Activated naive CD4-positive, alpha-beta T cell treated with anti-CD3 and anti-CD28 coated beads, Interleukin-2, amount 50 U/mL, for 24 hours (primary cell): ENCODE measurements around the gene RABGAP1L.
"Not testable (repeated sequence)": the region's sequence is repeated elsewhere in the genome, so short reads cannot be mapped to it uniquely, and the experiment has no call there.

Experiments
- H3K27ac Mint-ChIP-seq: one replicate; pipeline ENCODE4 v1.8.0; 2021; ENCODE audit warnings: mild to moderate bottlenecking, mixed read lengths
- H3K27me3 Mint-ChIP-seq: one replicate; pipeline ENCODE4 v1.8.0; 2021; ENCODE audit warnings: mixed read lengths
- H3K36me3 Mint-ChIP-seq: one replicate; pipeline ENCODE4 v1.8.0; 2021; ENCODE audit warnings: mixed read lengths
- H3K4me1 Mint-ChIP-seq: one replicate; pipeline ENCODE4 v1.8.0; 2021; ENCODE audit warnings: mixed read lengths
- H3K4me3 Mint-ChIP-seq: one replicate; pipeline ENCODE4 v1.8.0; 2021; ENCODE audit warnings: mild to moderate bottlenecking, mixed read lengths
- H3K9me3 Mint-ChIP-seq: one replicate; pipeline ENCODE4 v1.8.0; 2021; ENCODE audit warnings: mixed read lengths

RABGAP1L gene

GRCh38 chr1:174143727-174144396, 15.5 kb upstream of the RABGAP1L start:
- H3K4me3 Mint-ChIP-seq, H3K27me3 Mint-ChIP-seq, H3K4me1 Mint-ChIP-seq, H3K27ac Mint-ChIP-seq, H3K9me3 Mint-ChIP-seq, H3K36me3 Mint-ChIP-seq: not testable (repeated sequence)

GRCh38 chr1:174144397-174144783, 14.9 kb upstream of the RABGAP1L start:
- not testable (repeated sequence) for H3K36me3 Mint-ChIP-seq, H3K9me3 Mint-ChIP-seq, H3K4me3 Mint-ChIP-seq, H3K27me3 Mint-ChIP-seq, H3K27ac Mint-ChIP-seq, H3K4me1 Mint-ChIP-seq

GRCh38 chr1:174149216-174149615, 10.1 kb upstream of the RABGAP1L start:
- no peak overlapping the region for H3K27ac Mint-ChIP-seq
- no peak overlapping the region for H3K4me3 Mint-ChIP-seq
- H3K36me3 Mint-ChIP-seq = peaks cover 5% of the 10 kb centered on the region
- no peaks in the 10 kb centered on the region for H3K27me3 Mint-ChIP-seq
- no peaks in the 10 kb centered on the region for H3K9me3 Mint-ChIP-seq
- peaks cover 14% of the 10 kb centered on the region for H3K4me1 Mint-ChIP-seq

GRCh38 chr1:174150499-174150898, 8.8 kb upstream of the RABGAP1L start:
- no peak overlapping the region for H3K4me3 Mint-ChIP-seq
- no peak overlapping the region for H3K27ac Mint-ChIP-seq
- peaks cover 5% of the 10 kb centered on the region for H3K36me3 Mint-ChIP-seq
- peaks cover 14% of the 10 kb centered on the region for H3K4me1 Mint-ChIP-seq
- H3K9me3 Mint-ChIP-seq = no peaks in the 10 kb centered on the region
- no peaks in the 10 kb centered on the region for H3K27me3 Mint-ChIP-seq

DNA sequence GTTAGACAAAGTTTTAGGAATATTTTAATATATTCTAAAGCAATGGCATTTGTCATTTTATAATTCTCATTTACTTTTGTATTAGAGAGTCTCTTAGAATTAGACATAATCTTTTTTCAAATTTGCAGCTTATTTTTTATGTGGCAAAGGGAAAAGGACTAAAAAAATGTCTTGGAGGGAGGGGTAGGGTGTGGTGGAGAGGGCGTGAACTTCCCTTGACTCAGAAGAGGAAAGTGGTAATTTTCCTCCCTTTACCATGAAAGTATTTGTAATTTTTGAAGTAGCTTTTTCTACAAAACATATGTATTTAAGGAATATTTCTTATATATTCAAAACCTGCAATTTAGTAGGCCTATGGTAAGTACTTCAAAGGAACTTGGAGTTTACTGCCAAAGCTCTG, 6.9 kb upstream of the RABGAP1L start:
- Mint-ChIP-seq H3K4me3 (no peak overlapping the region), H3K9me3 (no peaks in the 10 kb centered on the region), H3K27ac (no peak overlapping the region), H3K4me1 (peaks cover 27% of the 10 kb centered on the region), H3K27me3 (no peaks in the 10 kb centered on the region), H3K36me3 (peaks cover 3% of the 10 kb centered on the region)

GRCh38 chr1:174153085-174153824, 6.1 kb upstream of the RABGAP1L start:
- peaks cover 35% of the 10 kb centered on the region for H3K4me1 Mint-ChIP-seq
- peaks cover 3% of the 10 kb centered on the region for H3K36me3 Mint-ChIP-seq
- no peaks in the 10 kb centered on the region for H3K9me3 Mint-ChIP-seq
- no peaks in the 10 kb centered on the region for H3K27me3 Mint-ChIP-seq
- no peak overlapping the region for H3K4me3 Mint-ChIP-seq
- H3K27ac Mint-ChIP-seq = no peak overlapping the region

GRCh38 chr1:174153825-174154107, 5.6 kb upstream of the RABGAP1L start:
- Mint-ChIP-seq H3K4me3 (no peak overlapping the region), H3K4me1 (peaks cover 41% of the 10 kb centered on the region), H3K36me3 (peaks cover 2% of the 10 kb centered on the region), H3K27ac (no peak overlapping the region), H3K27me3 (no peaks in the 10 kb centered on the region), H3K9me3 (no peaks in the 10 kb centered on the region)

DNA sequence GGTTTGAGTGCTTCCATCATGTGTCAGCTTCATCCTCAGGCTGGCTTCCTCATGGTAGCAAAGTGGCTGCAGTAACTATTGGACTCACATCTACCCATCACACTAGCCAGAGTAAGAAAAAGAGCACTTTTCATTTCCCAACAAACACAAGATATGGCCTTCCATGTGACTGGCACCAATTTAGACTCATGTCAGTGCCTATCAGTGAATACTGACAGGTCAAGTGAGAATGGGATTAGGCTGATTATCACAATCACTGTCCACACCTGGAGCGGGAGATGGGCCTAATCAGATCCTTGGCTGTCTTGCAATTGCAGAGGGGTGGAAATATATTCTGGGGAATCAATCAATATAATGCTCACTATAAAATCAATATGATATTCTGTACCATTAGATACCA, 2.9 kb upstream of the RABGAP1L start:
- H3K4me1 Mint-ChIP-seq = peaks cover 57% of the 10 kb centered on the region
- H3K36me3 Mint-ChIP-seq = no peaks in the 10 kb centered on the region
- H3K27me3 Mint-ChIP-seq = no peaks in the 10 kb centered on the region
- H3K27ac Mint-ChIP-seq = no peak overlapping the region
- H3K4me3 Mint-ChIP-seq = no peak overlapping the region
- no peaks in the 10 kb centered on the region for H3K9me3 Mint-ChIP-seq

DNA sequence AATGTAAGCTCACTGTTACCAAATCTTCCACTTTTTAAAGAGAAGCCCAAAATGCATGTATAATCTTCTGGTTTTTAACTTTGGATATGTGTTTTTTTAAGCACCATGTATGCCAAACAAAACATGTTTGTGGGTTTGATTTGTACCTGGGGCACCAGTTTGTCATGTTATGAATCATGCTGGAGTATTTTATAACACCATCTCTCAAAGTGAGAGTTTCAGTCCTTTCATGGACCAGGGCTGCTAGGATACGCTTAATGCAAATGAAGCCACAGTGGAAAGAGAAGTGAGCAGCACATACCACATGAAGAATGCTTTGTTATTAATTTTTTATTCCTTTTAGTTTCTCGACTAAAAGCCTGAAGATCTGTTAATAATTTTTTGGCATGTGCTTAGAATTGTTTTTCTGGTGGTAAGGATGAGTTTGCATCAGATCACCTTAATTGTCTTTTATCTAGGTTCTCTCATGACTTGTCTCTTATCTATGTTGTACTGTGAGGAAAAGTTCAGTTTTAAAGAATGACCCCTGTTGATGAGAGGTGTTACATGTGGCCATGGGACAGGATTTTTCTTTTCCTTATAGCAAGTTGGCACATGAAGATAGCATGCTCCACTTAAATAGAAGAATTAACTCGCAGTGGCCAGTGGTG, 2.0 kb upstream of the RABGAP1L start:
- no peaks in the 10 kb centered on the region for H3K36me3 Mint-ChIP-seq
- H3K4me3 Mint-ChIP-seq = peak overlapping the region; percentile 72
- peak overlapping the region; percentile 87 for H3K27ac Mint-ChIP-seq
- peaks cover 61% of the 10 kb centered on the region for H3K4me1 Mint-ChIP-seq
- H3K27me3 Mint-ChIP-seq = no peaks in the 10 kb centered on the region
- H3K9me3 Mint-ChIP-seq = no peaks in the 10 kb centered on the region

DNA sequence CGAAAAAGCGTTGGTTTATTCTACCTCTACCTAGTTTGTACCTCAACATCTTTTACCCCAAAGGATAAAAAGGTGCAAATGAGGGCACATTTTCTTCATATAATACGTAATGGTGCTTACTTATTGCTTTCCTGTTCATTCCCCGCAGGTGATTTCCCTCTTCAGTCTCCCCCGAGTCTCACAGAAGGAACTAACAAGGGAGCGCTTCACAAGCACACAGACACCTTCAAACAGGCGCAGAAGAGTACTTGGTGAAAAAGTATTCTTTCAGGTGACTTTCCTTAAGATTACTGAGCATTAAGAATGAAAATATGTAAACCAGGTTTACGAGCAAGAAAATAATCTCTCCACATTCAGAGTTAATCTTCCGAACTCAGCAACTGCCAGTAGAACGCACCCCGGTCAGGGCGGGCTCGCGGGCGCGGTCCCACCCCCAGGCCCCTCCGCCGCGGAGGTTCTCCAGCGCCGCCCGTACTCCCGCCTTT, 511 bp upstream of the RABGAP1L start:
- Mint-ChIP-seq H3K36me3 (peaks cover 2% of the 10 kb centered on the region), H3K27ac (peak overlapping the region; percentile 90), H3K4me3 (peak overlapping the region; percentile 97), H3K4me1 (peaks cover 60% of the 10 kb centered on the region), H3K9me3 (no peaks in the 10 kb centered on the region), H3K27me3 (no peaks in the 10 kb centered on the region)

DNA sequence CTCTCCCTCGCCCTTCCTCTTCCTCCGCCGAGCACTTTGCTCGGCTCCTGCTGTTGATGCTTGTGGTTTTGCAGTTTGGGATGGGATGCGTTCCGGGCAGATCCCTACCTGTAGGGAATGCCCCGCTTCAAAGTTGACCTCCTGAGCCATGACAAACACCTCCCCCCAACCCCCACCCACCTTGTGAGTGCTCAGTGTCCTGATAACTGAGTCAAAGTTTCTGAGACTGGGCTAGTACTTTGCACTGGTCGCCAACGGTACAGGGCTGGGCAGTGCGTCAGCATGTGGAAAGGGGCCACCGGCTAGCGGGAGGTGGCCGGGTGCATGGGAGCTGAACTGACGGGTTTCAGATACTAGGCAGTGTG, 771 bp downstream of the RABGAP1L start:
- Mint-ChIP-seq H3K27ac (peak overlapping the region; percentile 98), H3K36me3 (peaks cover 5% of the 10 kb centered on the region)

DNA sequence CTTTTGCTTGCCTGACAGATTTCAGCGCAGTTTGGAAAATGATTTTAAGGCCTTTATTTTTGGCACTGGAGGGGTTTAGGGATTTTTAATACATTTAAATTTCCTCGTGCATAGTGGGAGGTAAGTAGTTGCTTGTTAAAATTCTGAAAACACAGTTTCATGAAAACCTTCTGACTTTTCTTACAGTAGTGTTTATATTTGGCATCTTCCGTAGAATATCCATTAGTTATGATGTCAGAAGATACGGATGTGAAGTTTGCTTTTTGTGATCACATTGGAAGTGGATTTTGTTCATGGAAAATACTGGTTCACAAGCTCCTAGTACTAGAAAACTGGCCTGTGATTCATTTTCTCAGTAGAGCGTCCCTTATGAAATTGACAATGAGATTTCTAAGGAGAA, 1.3 kb downstream of the RABGAP1L start:
- Mint-ChIP-seq H3K27me3 (no peaks in the 10 kb centered on the region), H3K4me1 (peaks cover 71% of the 10 kb centered on the region), H3K9me3 (no peaks in the 10 kb centered on the region), H3K4me3 (peak overlapping the region; percentile 97), H3K27ac (peak overlapping the region; percentile 98), H3K36me3 (peaks cover 5% of the 10 kb centered on the region)

More for the DNA sequence above, 771 bp downstream of the RABGAP1L start:
- Mint-ChIP-seq H3K4me1 (peaks cover 68% of the 10 kb centered on the region), H3K27me3 (no peaks in the 10 kb centered on the region), H3K9me3 (no peaks in the 10 kb centered on the region), H3K4me3 (peak overlapping the region; percentile 97)

DNA sequence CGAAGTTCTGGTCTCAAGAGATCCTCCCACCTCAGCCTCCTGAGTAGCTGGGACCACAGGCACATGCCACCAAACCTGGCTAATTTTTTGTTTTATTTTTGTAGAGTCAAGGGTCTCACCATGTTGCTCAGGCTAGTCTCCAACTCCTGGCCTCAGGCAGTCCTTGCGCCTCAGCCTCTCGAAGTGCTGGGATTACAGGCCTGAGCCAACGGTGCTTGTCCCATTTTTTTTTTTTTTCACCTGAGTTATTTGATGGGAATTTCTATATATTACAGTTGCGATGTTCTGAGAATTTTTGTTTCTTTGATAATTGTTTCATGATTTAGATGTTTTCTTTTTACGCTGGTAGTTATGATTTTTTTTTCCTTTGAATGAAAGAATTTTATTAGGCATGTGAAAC, 2.5 kb downstream of the RABGAP1L start:
- Mint-ChIP-seq H3K27me3 (no peaks in the 10 kb centered on the region), H3K36me3 (peaks cover 5% of the 10 kb centered on the region), H3K27ac (no peak overlapping the region), H3K4me1 (peaks cover 75% of the 10 kb centered on the region), H3K9me3 (no peaks in the 10 kb centered on the region), H3K4me3 (peak overlapping the region; percentile 52)

DNA sequence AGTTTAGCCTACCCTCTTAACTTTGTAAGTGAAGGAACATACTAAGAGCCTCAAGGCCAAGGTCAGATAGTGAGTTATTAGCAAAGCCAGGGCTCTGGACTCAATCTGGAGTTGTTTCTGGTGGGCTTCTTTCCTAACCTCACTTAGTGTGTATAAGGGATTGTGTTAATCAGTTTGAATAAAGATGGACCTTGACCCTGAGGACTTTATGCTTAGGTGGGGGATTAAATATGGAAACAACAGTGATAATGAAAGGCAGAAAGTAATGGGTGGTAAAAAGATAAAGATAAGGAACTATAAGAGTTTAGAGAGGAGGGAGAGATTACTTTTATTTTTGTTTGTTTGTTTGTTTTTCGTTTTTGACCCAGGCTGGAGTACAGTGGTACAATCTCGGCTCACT, 5.5 kb downstream of the RABGAP1L start:
- H3K4me3 Mint-ChIP-seq = no peak overlapping the region
- no peak overlapping the region for H3K27ac Mint-ChIP-seq
- H3K36me3 Mint-ChIP-seq = peaks cover 5% of the 10 kb centered on the region
- no peaks in the 10 kb centered on the region for H3K9me3 Mint-ChIP-seq
- H3K4me1 Mint-ChIP-seq = peaks cover 72% of the 10 kb centered on the region
- no peaks in the 10 kb centered on the region for H3K27me3 Mint-ChIP-seq

DNA sequence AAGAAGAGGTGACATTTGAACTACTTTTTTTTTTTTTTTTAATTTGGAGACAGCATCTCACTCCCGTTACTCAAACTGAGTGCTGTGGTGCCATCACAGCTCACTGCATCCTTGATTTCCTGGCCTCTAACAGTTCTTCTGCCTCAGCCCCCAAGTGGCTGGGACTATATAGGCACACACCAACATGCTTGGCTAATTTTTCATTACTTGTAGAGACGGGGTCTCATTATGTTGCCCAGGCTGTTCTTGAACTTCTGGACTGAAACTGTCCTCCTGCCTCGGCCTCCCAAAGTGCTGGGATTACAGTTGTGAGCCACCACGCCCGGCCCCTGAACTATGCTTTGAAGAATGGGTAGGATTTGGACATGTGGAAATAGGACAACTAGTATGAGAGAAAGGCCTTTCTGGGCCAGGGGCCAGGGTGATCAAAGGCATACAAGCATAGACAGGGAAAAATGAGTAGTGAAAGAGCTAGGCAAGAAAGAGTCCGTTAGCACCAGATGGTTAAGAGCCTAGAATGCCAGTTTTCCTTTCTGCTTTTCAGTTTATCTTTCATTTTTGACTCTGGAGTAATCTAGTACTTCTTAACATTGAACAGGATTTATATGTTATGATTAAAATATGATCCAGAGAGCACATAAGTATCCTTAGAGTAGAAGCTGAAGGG, 6.3 kb downstream of the RABGAP1L start:
- Mint-ChIP-seq H3K36me3 (peaks cover 5% of the 10 kb centered on the region), H3K4me3 (no peak overlapping the region), H3K27me3 (no peaks in the 10 kb centered on the region), H3K4me1 (peaks cover 70% of the 10 kb centered on the region), H3K27ac (no peak overlapping the region), H3K9me3 (no peaks in the 10 kb centered on the region)
